SK-N-SH treated with all-trans-retinoic acid at 6 μM for 48 hours (cell line): Measurements from ENCODE around the gene MYO3B.

Experiments used
- GLIS3 ChIP-seq: fragments of 250-450 bp; sonication (Bioruptor Pico); IDR thresholded peaks from 2 replicates; pipeline ENCODE4 v1.5.0; 2020; ENCODE audit warnings: mild to moderate bottlenecking, moderate library complexity
- ISL1 ChIP-seq: fragments of 250-450 bp; sonication (Bioruptor Pico); IDR thresholded peaks from 2 replicates; pipeline ENCODE4 v2.1.2; 2022; ENCODE audit warnings: mild to moderate bottlenecking, moderate library complexity
- RARB ChIP-seq: fragments of 250-450 bp; sonication (Bioruptor Pico); IDR thresholded peaks from 2 replicates; pipeline ENCODE4 v1.8.0; 2021; ENCODE audit warnings: mild to moderate bottlenecking, moderate library complexity
- SNAI2 ChIP-seq: fragments of 250-450 bp; sonication (Bioruptor Pico); IDR thresholded peaks from 2 replicates; pipeline ENCODE4 v1.5.0; 2020; ENCODE audit warnings: mild to moderate bottlenecking, moderate library complexity
- TCF4 ChIP-seq: fragments of 250-450 bp; sonication (Bioruptor Pico); IDR thresholded peaks from 2 replicates; pipeline ENCODE4 v1.8.0; 2021; ENCODE audit warnings: mild to moderate bottlenecking, moderate library complexity, borderline replicate concordance
- TOX ChIP-seq: fragments of 250-450 bp; sonication (Bioruptor Pico); IDR thresholded peaks from 2 replicates; pipeline ENCODE4 v1.8.0; 2021; ENCODE audit warnings: mild to moderate bottlenecking, moderate library complexity, borderline replicate concordance
- ZC3H10 ChIP-seq: fragments of 250-450 bp; sonication (Bioruptor Pico); IDR thresholded peaks from 2 replicates; pipeline ENCODE4 v1.5.1; 2021; ENCODE audit warnings: mild to moderate bottlenecking, moderate library complexity
- ZFP3 ChIP-seq: fragments of 250-450 bp; sonication (Bioruptor Pico); IDR thresholded peaks from 2 replicates; pipeline ENCODE4 v1.5.0; 2020; ENCODE audit warnings: mild to moderate bottlenecking, moderate library complexity
- ZNF565 ChIP-seq: fragments of 450-650 bp; formaldehyde crosslinking; conservative IDR thresholded peaks from 2 replicates; pipeline ENCODE4 v1.5.0; 2020; ENCODE audit warnings: low read depth, mild to moderate bottlenecking, moderate library complexity
- TF ChIP-seq, protein P1 (sequence below): fragments of 250-450 bp; sonication (Bioruptor Pico); IDR thresholded peaks from 2 replicates; pipeline ENCODE4 v1.8.0; 2020; ENCODE audit warnings: mild to moderate bottlenecking, moderate library complexity, borderline replicate concordance
- TF ChIP-seq, protein P2 (sequence below): fragments of 250-450 bp; sonication (Bioruptor Pico); IDR thresholded peaks from 2 replicates; pipeline ENCODE4 v1.5.1; 2020; ENCODE audit warnings: low read depth, mild to moderate bottlenecking, moderate library complexity

DNA sequence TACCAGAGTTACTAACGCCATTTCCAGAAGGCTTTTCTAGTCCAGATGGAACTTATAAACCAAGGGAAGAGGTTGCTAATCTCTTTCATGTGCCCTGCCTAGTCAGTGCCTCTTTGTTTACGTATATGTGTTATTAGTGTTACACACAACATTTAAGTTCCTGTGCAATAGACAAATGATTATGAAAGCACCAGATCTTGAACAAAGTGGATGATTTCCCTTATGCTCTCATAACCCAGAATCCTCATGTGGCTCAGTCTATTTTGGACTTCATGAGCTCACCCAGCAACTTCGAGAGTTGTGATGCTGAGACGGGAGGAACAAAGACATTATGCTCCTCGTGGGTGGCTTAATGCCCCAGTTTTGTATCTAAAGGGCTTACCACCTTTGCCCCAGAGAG is 322.8 kb downstream of the MYO3B start:
- TF ChIP-seq, protein P1, sequence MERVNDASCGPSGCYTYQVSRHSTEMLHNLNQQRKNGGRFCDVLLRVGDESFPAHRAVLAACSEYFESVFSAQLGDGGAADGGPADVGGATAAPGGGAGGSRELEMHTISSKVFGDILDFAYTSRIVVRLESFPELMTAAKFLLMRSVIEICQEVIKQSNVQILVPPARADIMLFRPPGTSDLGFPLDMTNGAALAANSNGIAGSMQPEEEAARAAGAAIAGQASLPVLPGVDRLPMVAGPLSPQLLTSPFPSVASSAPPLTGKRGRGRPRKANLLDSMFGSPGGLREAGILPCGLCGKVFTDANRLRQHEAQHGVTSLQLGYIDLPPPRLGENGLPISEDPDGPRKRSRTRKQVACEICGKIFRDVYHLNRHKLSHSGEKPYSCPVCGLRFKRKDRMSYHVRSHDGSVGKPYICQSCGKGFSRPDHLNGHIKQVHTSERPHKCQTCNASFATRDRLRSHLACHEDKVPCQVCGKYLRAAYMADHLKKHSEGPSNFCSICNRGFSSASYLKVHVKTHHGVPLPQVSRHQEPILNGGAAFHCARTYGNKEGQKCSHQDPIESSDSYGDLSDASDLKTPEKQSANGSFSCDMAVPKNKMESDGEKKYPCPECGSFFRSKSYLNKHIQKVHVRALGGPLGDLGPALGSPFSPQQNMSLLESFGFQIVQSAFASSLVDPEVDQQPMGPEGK: no peak
- TF ChIP-seq, protein P2, sequence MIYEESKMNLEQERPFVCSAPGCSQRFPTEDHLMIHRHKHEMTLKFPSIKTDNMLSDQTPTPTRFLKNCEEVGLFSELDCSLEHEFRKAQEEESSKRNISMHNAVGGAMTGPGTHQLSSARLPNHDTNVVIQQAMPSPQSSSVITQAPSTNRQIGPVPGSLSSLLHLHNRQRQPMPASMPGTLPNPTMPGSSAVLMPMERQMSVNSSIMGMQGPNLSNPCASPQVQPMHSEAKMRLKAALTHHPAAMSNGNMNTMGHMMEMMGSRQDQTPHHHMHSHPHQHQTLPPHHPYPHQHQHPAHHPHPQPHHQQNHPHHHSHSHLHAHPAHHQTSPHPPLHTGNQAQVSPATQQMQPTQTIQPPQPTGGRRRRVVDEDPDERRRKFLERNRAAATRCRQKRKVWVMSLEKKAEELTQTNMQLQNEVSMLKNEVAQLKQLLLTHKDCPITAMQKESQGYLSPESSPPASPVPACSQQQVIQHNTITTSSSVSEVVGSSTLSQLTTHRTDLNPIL (CRISPR knock-in tag): no peak
- TF ChIP-seq ZC3H10 (CRISPR knock-in tag): no peak
- TF ChIP-seq GLIS3 (CRISPR knock-in tag): no peak
- TF ChIP-seq TCF4: no peak
- TF ChIP-seq ISL1 (CRISPR knock-in tag): no peak
- no peak for TF ChIP-seq ZFP3 (CRISPR knock-in tag)
- TF ChIP-seq SNAI2: no peak
- TF ChIP-seq RARB (CRISPR knock-in tag): no peak
- TF ChIP-seq TOX (CRISPR knock-in tag): no peak
- no peak for TF ChIP-seq ZNF565 (CRISPR knock-in tag)
